ENCODE measurements around the gene FAM177B.

- TF ChIP-seq CEBPB (IDR thresholded peaks at IDR 0.05) (no peak), TCF12 (IDR thresholded peaks at IDR 0.05; ENCODE audit: low read depth) (no peak), EP300 (IDR thresholded peaks at IDR 0.05; ENCODE audit: borderline replicate concordance) (no peak), TEAD4 (IDR thresholded peaks at IDR 0.05) (no peak), MAX (IDR thresholded peaks at IDR 0.05) (no peak), EGR1 (IDR thresholded peaks at IDR 0.05) (no peak), FOXM1 (IDR thresholded peaks at IDR 0.05; ENCODE audit: borderline replicate concordance, low read depth) (no peak), USF1 (IDR thresholded peaks at IDR 0.05) (no peak), YY1 (IDR thresholded peaks at IDR 0.05; ENCODE audit: low read depth) (no peak), RAD21 (IDR thresholded peaks at IDR 0.05; ENCODE audit: low read depth) (no peak), TAF1 (IDR thresholded peaks at IDR 0.05; ENCODE audit: low read depth) (no peak), REST (IDR thresholded peaks at IDR 0.05; ENCODE audit: low read depth) (no peak)
These were observed 53.1 kb downstream of the FAM177B start for GRCh38 chr1:222790115-222790514.
